ENCODE data around the gene IL1RAPL1.

GRCh38 chrX:29023207-29023606, 436.0 kb downstream of the IL1RAPL1 start:
- TF ChIP-seq POLR2A (IDR thresholded peaks at IDR 0.05) (no peak), CTCF (IDR thresholded peaks at IDR 0.05 in 4 of 5, conservative IDR thresholded peaks at IDR 0.05 in 1 of 5) (no peak)

Data from gastrocnemius medialis (tissue), 4 donors.